ENCODE results near the gene DHCR7. TPM values are rescaled to one million over a fixed set of nuclear protein-coding genes. Genes with fewer than 3 reads are reported as not detected.

DHCR7 gene
- total and polyA plus RNA-seq, 12 donors = 31.8 to 904 (median 85.3) TPM

DNA sequence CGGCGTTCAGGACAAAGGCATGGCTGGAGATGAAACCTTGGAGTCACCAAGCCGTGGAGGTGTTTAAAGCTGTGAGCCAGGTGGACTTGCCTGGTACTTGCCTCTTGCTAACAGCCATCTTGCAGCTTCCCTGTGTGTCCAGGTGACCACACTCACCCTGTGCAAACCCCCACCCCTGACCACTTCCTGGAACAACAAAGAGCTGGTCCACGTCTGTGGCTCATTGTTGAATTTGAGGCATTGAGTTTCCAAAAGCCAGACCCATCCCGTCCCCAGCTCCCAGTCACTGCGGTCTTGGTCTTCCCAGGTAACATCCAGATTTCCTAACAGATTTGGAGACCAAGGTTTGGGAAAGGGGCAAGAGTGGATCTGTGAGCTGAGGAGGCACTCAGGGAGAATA is 18.5 kb downstream of the DHCR7 start:
- H3K27me3 ChIP-seq = no peaks in the 10 kb centered on the region
- intact Hi-C loops (cut with DNase I) = no loop called here
- peak overlapping the region in 3 of 5 donors; percentile 43 to 68 (median 62) for H3K27ac ChIP-seq
- WGBS, 4 donors = 77 to 81% (median 79%) methylated on average over 6 of the region's 6 CpGs
- H3K4me1 ChIP-seq (replicated peaks in 1 of 2) = peaks cover 26 to 30% of the 10 kb centered on the region in 2 donors
- H3K36me3 ChIP-seq (replicated peaks in 1 of 2) = peaks cover 0 to 2% of the 10 kb centered on the region in 2 donors
- no peak overlapping the region for H3K4me3 ChIP-seq
- DNase-seq = no peak
- no peaks in the 10 kb centered on the region for H3K9me3 ChIP-seq (replicated peaks in 1 of 3)
- TF ChIP-seq, protein P1, sequence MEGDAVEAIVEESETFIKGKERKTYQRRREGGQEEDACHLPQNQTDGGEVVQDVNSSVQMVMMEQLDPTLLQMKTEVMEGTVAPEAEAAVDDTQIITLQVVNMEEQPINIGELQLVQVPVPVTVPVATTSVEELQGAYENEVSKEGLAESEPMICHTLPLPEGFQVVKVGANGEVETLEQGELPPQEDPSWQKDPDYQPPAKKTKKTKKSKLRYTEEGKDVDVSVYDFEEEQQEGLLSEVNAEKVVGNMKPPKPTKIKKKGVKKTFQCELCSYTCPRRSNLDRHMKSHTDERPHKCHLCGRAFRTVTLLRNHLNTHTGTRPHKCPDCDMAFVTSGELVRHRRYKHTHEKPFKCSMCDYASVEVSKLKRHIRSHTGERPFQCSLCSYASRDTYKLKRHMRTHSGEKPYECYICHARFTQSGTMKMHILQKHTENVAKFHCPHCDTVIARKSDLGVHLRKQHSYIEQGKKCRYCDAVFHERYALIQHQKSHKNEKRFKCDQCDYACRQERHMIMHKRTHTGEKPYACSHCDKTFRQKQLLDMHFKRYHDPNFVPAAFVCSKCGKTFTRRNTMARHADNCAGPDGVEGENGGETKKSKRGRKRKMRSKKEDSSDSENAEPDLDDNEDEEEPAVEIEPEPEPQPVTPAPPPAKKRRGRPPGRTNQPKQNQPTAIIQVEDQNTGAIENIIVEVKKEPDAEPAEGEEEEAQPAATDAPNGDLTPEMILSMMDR (IDR thresholded peaks at IDR 0.05) = no peak
- TF ChIP-seq POLR2A (IDR thresholded peaks at IDR 0.05) = no peak

DNA sequence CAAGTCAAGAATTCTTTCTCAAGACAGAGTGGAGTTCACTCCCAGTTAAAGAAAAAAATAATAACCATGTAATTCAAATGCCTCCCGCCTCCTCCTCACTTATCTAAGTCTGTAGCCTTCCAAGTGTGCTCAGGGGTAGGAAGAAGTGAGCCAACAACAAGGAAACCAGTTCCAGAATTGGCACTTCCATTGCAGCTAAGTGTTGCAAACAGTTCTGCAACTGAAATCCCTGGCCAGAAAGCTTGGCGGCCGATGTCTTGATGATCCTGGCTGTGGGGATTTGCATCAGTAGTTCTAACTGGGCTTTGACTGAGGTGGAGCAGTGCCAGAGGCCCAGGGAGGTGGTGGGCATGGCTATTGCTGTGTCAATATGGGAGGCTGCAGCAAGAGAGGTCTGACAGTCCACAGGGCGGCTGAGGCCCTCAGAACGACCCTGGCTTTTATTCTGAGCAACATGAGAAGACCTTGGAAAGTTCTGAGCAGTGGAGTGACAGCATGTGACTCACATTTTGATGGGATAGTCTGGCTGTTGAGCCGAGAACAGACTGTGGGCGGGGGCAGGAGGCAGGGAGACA is 19.2 kb downstream of the DHCR7 start:
- H3K4me1 ChIP-seq (replicated peaks in 1 of 2) = peaks cover 26 to 30% of the 10 kb centered on the region in 2 donors
- no peak overlapping the region for H3K4me3 ChIP-seq
- H3K27me3 ChIP-seq = no peaks in the 10 kb centered on the region
- TF ChIP-seq POLR2A (IDR thresholded peaks at IDR 0.05) = no peak
- TF ChIP-seq, protein P1 (IDR thresholded peaks at IDR 0.05) = no peak
- intact Hi-C loops (cut with DNase I) = no loop called here
- H3K27ac ChIP-seq = peak overlapping the region in 4 of 5 donors; percentile 43 to 68 (median 55)
- peak; percentile 62 to 84 (median 73) for DNase-seq
- H3K36me3 ChIP-seq (replicated peaks in 1 of 2) = no peaks in the 10 kb centered on the region
- no peaks in the 10 kb centered on the region for H3K9me3 ChIP-seq (replicated peaks in 1 of 3)
- 40 to 43% (median 42%) methylated on average over 7 of the region's 7 CpGs for WGBS, 4 donors

DNA sequence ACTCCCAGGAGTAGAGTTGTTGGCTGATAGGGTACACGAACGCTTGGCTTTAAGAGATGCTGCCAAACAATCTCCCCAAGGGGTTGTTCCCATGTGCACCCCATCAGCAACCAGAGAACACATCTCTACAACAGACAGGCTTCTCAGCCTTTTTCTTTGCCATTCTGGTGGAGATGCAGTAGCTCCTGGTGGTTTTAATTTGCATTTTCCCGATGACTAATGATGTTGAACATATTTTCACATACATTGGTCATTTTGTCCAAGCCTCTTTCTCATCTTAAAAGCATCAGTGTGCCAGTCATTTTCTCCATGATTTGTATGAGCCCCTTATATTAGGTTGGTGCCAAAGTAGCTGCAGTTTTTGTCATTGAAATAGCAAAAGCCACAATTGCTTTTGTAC is 21.8 kb downstream of the DHCR7 start:
- Histone ChIP-seq H3K9me3 (replicated peaks in 1 of 3) (no peaks in the 10 kb centered on the region), H3K4me1 (replicated peaks in 1 of 2) (peaks cover 7 to 12% of the 10 kb centered on the region in 2 donors), H3K36me3 (replicated peaks in 1 of 2) (no peaks in the 10 kb centered on the region), H3K27ac (no peak overlapping the region), H3K27me3 (no peaks in the 10 kb centered on the region), H3K4me3 (no peak overlapping the region)
- 85 to 96% (median 89%) methylated on average over 3 of the region's 3 CpGs for WGBS, 4 donors
- TF ChIP-seq, protein P1 (IDR thresholded peaks at IDR 0.05) = no peak
- no peak for TF ChIP-seq POLR2A (IDR thresholded peaks at IDR 0.05)
- DNase-seq = no peak
- intact Hi-C loops (cut with DNase I) = no loop called here

DNA sequence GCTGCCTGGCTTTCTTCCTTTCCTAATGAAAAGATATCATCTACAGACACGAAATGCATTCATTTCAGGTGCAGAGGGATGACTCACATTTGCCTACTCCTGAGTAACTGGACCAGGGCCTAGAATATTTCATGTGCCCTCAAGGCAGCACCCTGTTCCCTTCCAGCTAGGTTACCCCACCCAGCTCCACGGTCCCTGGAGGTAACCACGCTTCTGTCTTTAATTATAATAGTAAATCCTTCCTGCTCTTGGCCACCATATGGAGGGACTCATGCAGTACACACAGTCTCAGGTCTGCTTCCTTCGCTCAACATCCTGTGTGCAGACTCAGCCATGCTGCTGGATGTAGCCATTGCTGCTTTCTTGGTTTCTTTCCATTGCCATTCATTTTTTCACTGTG is 22.3 kb downstream of the DHCR7 start:
- DNase-seq = no peak
- intact Hi-C loops (cut with DNase I) = no loop called here
- TF ChIP-seq, protein P1 (IDR thresholded peaks at IDR 0.05) = no peak
- TF ChIP-seq POLR2A (IDR thresholded peaks at IDR 0.05) = no peak
- H3K9me3 ChIP-seq (replicated peaks in 1 of 3) = no peaks in the 10 kb centered on the region
- 68 to 78% (median 74%) methylated on average over 4 of the region's 4 CpGs for WGBS, 4 donors
- H3K27me3 ChIP-seq = no peaks in the 10 kb centered on the region
- H3K36me3 ChIP-seq (replicated peaks in 1 of 2) = no peaks in the 10 kb centered on the region
- peaks cover 7 to 12% of the 10 kb centered on the region in 2 donors for H3K4me1 ChIP-seq (replicated peaks in 1 of 2)
- H3K27ac ChIP-seq = no peak overlapping the region
- no peak overlapping the region for H3K4me3 ChIP-seq
